ENCODE data around the gene AUNIP.

Gene AUNIP

GRCh38 chr1:25815208-25816111, 43.8 kb downstream of the AUNIP start:
- TF ChIP-seq CTCF (IDR thresholded peaks at IDR 0.05), result no peak

GRCh38 chr1:25814549-25815087, 44.6 kb downstream of the AUNIP start:
- no peak for TF ChIP-seq CTCF (IDR thresholded peaks at IDR 0.05)

- TF ChIP-seq CTCF (IDR thresholded peaks at IDR 0.05), result no peak
Observed at GRCh38 chr1:25813734-25814471, 45.4 kb downstream of the AUNIP start.

GRCh38 chr1:25813071-25813733, 46.1 kb downstream of the AUNIP start:
- no peak for TF ChIP-seq CTCF (IDR thresholded peaks at IDR 0.05)

GRCh38 chr1:25811384-25812082, 47.7 kb downstream of the AUNIP start:
- TF ChIP-seq CTCF (IDR thresholded peaks at IDR 0.05), result no peak

- peak; percentile 78 for TF ChIP-seq CTCF (IDR thresholded peaks at IDR 0.05)
Observed at GRCh38 chr1:25810341-25811299, 48.6 kb downstream of the AUNIP start.

Data from LNCAP (cell line).